Mesenchymal stem cell (in vitro differentiated cells and primary cell): ENCODE data around the gene NXPH4.

Experiments
- DNase-seq: peaks from one replicate; pipeline ENCODE4 v3.0.0-alpha.2; 2013
- H2AFZ ChIP-seq: one replicate; pipeline ENCODE4 v1.6.1; 2013; ENCODE audit warnings: low read depth, mild to moderate bottlenecking, control low read depth, inconsistent platforms, low read length, moderate library complexity
- H2AK5ac ChIP-seq: 2 replicates; pipeline ENCODE4 v1.6.1; 2013; ENCODE audit warnings: low read length, moderate library complexity, mild to moderate bottlenecking, inconsistent platforms; ENCODE audit not compliant: severe bottlenecking
- H2BK120ac ChIP-seq: one replicate; pipeline ENCODE4 v1.6.1; 2013; ENCODE audit warnings: low read depth, mild to moderate bottlenecking, inconsistent platforms, low read length, moderate library complexity
- H2BK12ac ChIP-seq, 2 experiments: one replicate each; pipeline ENCODE4 v1.6.1; 2013; ENCODE audit warnings: inconsistent platforms in 2 of 2, low read length in 2 of 2, mild to moderate bottlenecking in 2 of 2, moderate library complexity in 2 of 2, control low read depth in 1 of 2
- H2BK15ac ChIP-seq: one replicate; pipeline ENCODE4 v1.6.1; 2013; ENCODE audit warnings: mild to moderate bottlenecking, low read depth, inconsistent platforms; ENCODE audit not compliant: poor library complexity, severe bottlenecking
- H2BK5ac ChIP-seq: 2 replicates; pipeline ENCODE4 v1.6.1; 2013; ENCODE audit warnings: low read depth, mild to moderate bottlenecking, low read length, control low read depth, inconsistent platforms; ENCODE audit not compliant: poor library complexity, severe bottlenecking
- H3K14ac ChIP-seq, 2 experiments: one replicate each; pipeline ENCODE4 v1.6.1; 2013; ENCODE audit warnings: inconsistent platforms in 2 of 2, low read length in 2 of 2, control low read depth in 1 of 2, mild to moderate bottlenecking in 1 of 2, moderate library complexity in 1 of 2
- H3K18ac ChIP-seq, 2 experiments: one replicate each; pipeline ENCODE4 v1.6.1; 2013; ENCODE audit warnings: inconsistent platforms in 2 of 2, low read length in 2 of 2, control low read depth in 1 of 2, low read depth in 1 of 2, mild to moderate bottlenecking in 1 of 2
- H3K23ac ChIP-seq, 2 experiments: one replicate each; pipeline ENCODE4 v1.6.1; 2013; ENCODE audit warnings: inconsistent platforms in 2 of 2, low read length in 2 of 2, mild to moderate bottlenecking in 2 of 2, moderate library complexity in 2 of 2, control low read depth in 1 of 2
- H3K27ac ChIP-seq: 2 replicates; pipeline ENCODE4 v1.5.1; 2013; ENCODE audit warnings: mild to moderate bottlenecking, moderate library complexity, low read length, control low read depth, inconsistent platforms; ENCODE audit not compliant: poor library complexity, severe bottlenecking
- H3K27me3 ChIP-seq, 2 experiments: 2 replicates each; pipeline versions ENCODE4 v1.6.1 to v1.7.0; 2013; ENCODE audit warnings: low read length in 2 of 2, mild to moderate bottlenecking in 2 of 2, moderate library complexity in 2 of 2, control low read depth in 1 of 2, inconsistent platforms in 1 of 2; ENCODE audit not compliant: control insufficient read depth in 1 of 2, insufficient read depth in 1 of 2
- H3K36me3 ChIP-seq, 2 experiments: 2 replicates each; pipeline versions ENCODE4 v1.6.1 to v1.7.0; 2013; ENCODE audit warnings: low read length in 2 of 2, control low read depth in 1 of 2, inconsistent platforms in 1 of 2, low read depth in 1 of 2, mild to moderate bottlenecking in 1 of 2; ENCODE audit not compliant: insufficient read depth in 2 of 2, control insufficient read depth in 1 of 2
- H3K4ac ChIP-seq, 2 experiments: one replicate each; pipeline ENCODE4 v1.6.1; 2013; ENCODE audit warnings: inconsistent platforms in 2 of 2, low read length in 2 of 2, mild to moderate bottlenecking in 2 of 2, moderate library complexity in 2 of 2, control low read depth in 1 of 2, low read depth in 1 of 2
- H3K4me1 ChIP-seq: 2 replicates; pipeline ENCODE4 v1.6.1; 2013; ENCODE audit warnings: low read depth, low read length, control low read depth; ENCODE audit not compliant: control insufficient read depth, insufficient read depth
- H3K4me2 ChIP-seq: 2 replicates; pipeline ENCODE4 v1.6.1; 2013; ENCODE audit warnings: low read length, mild to moderate bottlenecking, inconsistent platforms; ENCODE audit not compliant: poor library complexity, severe bottlenecking
- H3K4me3 ChIP-seq, 2 experiments: 2 replicates each; pipeline versions ENCODE4 v1.5.1 to v1.7.0; 2013; ENCODE audit warnings: low read length in 2 of 2, mild to moderate bottlenecking in 2 of 2, control low read depth in 1 of 2, low read depth in 1 of 2; ENCODE audit not compliant: insufficient read depth in 1 of 2
- H3K79me1 ChIP-seq: replicated peaks from 2 replicates; pipeline ENCODE4 v1.6.1; 2013; ENCODE audit warnings: mild to moderate bottlenecking, control low read depth, low read length, inconsistent platforms; ENCODE audit not compliant: poor library complexity, severe bottlenecking
- H3K9ac ChIP-seq: 2 replicates; pipeline ENCODE4 v1.7.0; 2013; ENCODE audit warnings: mild to moderate bottlenecking, low read length, moderate library complexity
- H3K9me3 ChIP-seq: 2 replicates; pipeline ENCODE4 v1.7.0; 2013; ENCODE audit warnings: mild to moderate bottlenecking, low read length; ENCODE audit not compliant: control insufficient read depth
- H4K8ac ChIP-seq: one replicate; pipeline ENCODE4 v1.6.1; 2013; ENCODE audit warnings: inconsistent platforms, mild to moderate bottlenecking, low read length, moderate library complexity
- H4K91ac ChIP-seq: one replicate; pipeline ENCODE4 v1.6.1; 2013; ENCODE audit warnings: mild to moderate bottlenecking, low read length, inconsistent platforms
- WGBS: methylation state at CpG from one replicate; pipeline ENCODE4 v1.1.7; 2013; ENCODE audit warnings: mixed read lengths; 5-methylcytosine and 5-hydroxymethylcytosine counted together

Gene NXPH4

DNA sequence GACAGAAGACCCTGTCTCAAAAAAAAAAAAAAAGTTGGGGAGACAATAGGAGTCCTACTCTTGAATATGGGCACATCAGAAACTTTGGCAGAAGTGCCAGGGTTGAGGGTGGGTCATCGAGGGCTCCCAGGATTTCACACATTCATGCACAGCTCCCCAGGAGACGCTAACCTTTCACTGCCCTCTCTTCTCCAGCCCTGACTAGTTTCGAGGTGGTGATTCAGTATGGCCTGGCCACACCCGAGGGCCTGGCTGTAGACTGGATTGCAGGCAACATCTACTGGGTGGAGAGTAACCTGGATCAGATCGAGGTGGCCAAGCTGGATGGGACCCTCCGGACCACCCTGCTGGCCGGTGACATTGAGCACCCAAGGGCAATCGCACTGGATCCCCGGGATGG lies 39.7 kb upstream of the NXPH4 start:
- Histone ChIP-seq H2BK120ac (no peak overlapping the region), H3K18ac (no peak overlapping the region), H3K27me3 (no peaks in the 10 kb centered on the region), H3K36me3 (peaks cover 94 to 96% of the 10 kb centered on the region in 2 experiments), H3K4me3 (no peak overlapping the region), H3K4ac (no peak overlapping the region), H4K8ac (no peak overlapping the region), H2AFZ (no peak overlapping the region), H3K4me1 (no peaks in the 10 kb centered on the region), H2BK12ac (no peak overlapping the region), H2BK15ac (no peak overlapping the region), H2AK5ac (no peak overlapping the region), H3K27ac (no peak overlapping the region), H3K23ac (no peak overlapping the region), H4K91ac (no peak overlapping the region), H3K14ac (no peak overlapping the region), H3K4me2 (no peak overlapping the region), H3K79me1 (peaks cover 15% of the 10 kb centered on the region), H3K9me3 (no peaks in the 10 kb centered on the region), H3K9ac (peak overlapping the region; percentile 61), H2BK5ac (no peak overlapping the region)
- 93% methylated on average over 9 of the region's 9 CpGs for WGBS
- no peak for DNase-seq

DNA sequence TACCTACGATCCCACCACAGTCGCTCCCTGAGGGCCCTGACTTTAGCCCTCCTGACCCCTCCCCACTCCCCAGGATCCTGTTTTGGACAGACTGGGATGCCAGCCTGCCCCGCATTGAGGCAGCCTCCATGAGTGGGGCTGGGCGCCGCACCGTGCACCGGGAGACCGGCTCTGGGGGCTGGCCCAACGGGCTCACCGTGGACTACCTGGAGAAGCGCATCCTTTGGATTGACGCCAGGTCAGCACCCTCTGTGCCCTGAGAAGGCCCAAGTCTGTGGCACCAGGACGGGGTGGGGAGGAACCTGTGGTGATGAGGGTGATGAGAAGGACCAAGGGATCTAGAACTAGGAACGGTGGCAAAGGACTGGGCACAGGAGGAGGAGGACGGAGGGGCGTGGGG lies 39.2 kb upstream of the NXPH4 start:
- Histone ChIP-seq H3K27me3 (no peaks in the 10 kb centered on the region), H2BK5ac (no peak overlapping the region), H4K91ac (no peak overlapping the region), H3K79me1 (peaks cover 15% of the 10 kb centered on the region), H2AFZ (no peak overlapping the region), H3K36me3 (peaks cover 95 to 100% of the 10 kb centered on the region in 2 experiments), H3K4me2 (no peak overlapping the region), H3K23ac (no peak overlapping the region), H3K4me3 (no peak overlapping the region), H3K9me3 (no peaks in the 10 kb centered on the region), H3K27ac (no peak overlapping the region), H4K8ac (no peak overlapping the region), H3K4ac (no peak overlapping the region), H3K4me1 (no peaks in the 10 kb centered on the region), H2BK15ac (no peak overlapping the region), H3K14ac (no peak overlapping the region), H2BK12ac (no peak overlapping the region), H2BK120ac (no peak overlapping the region), H3K18ac (no peak overlapping the region), H3K9ac (peak overlapping the region; percentile 61), H2AK5ac (no peak overlapping the region)
- DNase-seq: no peak
- 97% methylated on average over 13 of the region's 16 CpGs for WGBS

DNA sequence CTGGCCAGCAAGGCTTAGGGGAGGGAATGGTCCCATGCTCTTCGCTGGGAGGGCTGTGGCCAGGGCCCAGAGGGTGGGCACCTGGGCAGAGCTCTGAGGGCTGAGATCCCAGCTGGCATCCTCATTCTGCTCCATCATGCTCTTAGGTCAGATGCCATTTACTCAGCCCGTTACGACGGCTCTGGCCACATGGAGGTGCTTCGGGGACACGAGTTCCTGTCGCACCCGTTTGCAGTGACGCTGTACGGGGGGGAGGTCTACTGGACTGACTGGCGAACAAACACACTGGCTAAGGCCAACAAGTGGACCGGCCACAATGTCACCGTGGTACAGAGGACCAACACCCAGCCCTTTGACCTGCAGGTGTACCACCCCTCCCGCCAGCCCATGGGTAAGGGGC lies 38.4 kb upstream of the NXPH4 start:
- H3K23ac ChIP-seq: no peak overlapping the region
- H2BK15ac ChIP-seq: no peak overlapping the region
- no peak for DNase-seq
- H3K4ac ChIP-seq: no peak overlapping the region
- no peak overlapping the region for H3K18ac ChIP-seq
- H3K4me3 ChIP-seq: no peak overlapping the region
- H3K9me3 ChIP-seq: no peaks in the 10 kb centered on the region
- no peaks in the 10 kb centered on the region for H3K27me3 ChIP-seq
- no peak overlapping the region for H3K27ac ChIP-seq
- no peak overlapping the region for H2BK5ac ChIP-seq
- no peaks in the 10 kb centered on the region for H3K4me1 ChIP-seq
- H3K4me2 ChIP-seq: no peak overlapping the region
- no peak overlapping the region for H2BK12ac ChIP-seq
- no peak overlapping the region for H2AK5ac ChIP-seq
- H2AFZ ChIP-seq: no peak overlapping the region
- 95% methylated on average over 14 of the region's 14 CpGs for WGBS
- H3K79me1 ChIP-seq: peaks cover 9% of the 10 kb centered on the region
- H2BK120ac ChIP-seq: no peak overlapping the region
- no peak overlapping the region for H4K8ac ChIP-seq
- no peak overlapping the region for H3K14ac ChIP-seq
- no peak overlapping the region for H3K9ac ChIP-seq
- H4K91ac ChIP-seq: no peak overlapping the region
- peaks cover 89 to 100% of the 10 kb centered on the region in 2 experiments for H3K36me3 ChIP-seq

DNA sequence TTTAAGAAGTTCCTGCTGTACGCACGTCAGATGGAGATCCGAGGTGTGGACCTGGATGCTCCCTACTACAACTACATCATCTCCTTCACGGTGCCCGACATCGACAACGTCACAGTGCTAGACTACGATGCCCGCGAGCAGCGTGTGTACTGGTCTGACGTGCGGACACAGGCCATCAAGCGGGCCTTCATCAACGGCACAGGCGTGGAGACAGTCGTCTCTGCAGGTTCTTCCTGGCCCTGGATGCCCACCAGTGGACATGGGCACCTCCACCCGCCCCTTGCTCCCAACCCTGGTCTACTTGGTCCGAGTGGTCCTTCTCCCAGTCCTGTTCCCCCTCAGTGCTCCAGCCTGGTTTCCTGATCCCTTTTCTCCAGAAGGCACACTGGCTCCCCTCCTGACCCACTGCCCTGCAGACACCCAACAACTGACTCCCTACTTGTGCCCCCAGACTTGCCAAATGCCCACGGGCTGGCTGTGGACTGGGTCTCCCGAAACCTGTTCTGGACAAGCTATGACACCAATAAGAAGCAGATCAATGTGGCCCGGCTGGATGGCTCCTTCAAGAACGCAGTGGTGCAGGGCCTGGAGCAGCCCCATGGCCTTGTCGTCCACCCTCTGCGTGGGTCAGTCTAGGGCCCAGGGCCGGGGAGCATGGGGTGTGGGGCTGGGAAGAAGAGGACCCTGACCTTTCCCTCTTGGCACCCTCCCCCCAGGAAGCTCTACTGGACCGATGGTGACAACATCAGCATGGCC lies 37.1 kb upstream of the NXPH4 start:
- Histone ChIP-seq H3K9me3 (no peaks in the 10 kb centered on the region), H4K91ac (no peak overlapping the region), H3K23ac (peak overlapping the region in 1 of 2 experiments; percentile 23), H3K4me1 (no peaks in the 10 kb centered on the region), H2BK12ac (no peak overlapping the region), H2AFZ (no peak overlapping the region), H2BK15ac (no peak overlapping the region), H3K27me3 (no peaks in the 10 kb centered on the region), H3K79me1 (peaks cover 16% of the 10 kb centered on the region), H3K9ac (no peak overlapping the region), H2BK120ac (no peak overlapping the region), H3K14ac (no peak overlapping the region), H3K4me3 (no peak overlapping the region), H3K36me3 (peaks cover 89 to 100% of the 10 kb centered on the region in 2 experiments), H3K4ac (no peak overlapping the region), H3K27ac (no peak overlapping the region), H2BK5ac (no peak overlapping the region), H3K18ac (no peak overlapping the region), H3K4me2 (no peak overlapping the region), H2AK5ac (no peak overlapping the region), H4K8ac (no peak overlapping the region)
- 98% methylated on average over 25 of the region's 27 CpGs for WGBS
- DNase-seq: no peak
